ENCODE measurements around the gene PDS5A. TPM values are rescaled to one million over a fixed set of nuclear protein-coding genes. Genes with fewer than 3 reads are reported as not detected.
"Not testable (repeated sequence)": the region's sequence is repeated elsewhere in the genome, so short reads cannot be mapped to it uniquely, and the experiment has no call there.

The PDS5A gene
- total and polyA plus RNA-seq, 2 donors (not counting 1 experiment from before 2014, with no cell fraction given): 46.9 to 74.0 TPM

DNA sequence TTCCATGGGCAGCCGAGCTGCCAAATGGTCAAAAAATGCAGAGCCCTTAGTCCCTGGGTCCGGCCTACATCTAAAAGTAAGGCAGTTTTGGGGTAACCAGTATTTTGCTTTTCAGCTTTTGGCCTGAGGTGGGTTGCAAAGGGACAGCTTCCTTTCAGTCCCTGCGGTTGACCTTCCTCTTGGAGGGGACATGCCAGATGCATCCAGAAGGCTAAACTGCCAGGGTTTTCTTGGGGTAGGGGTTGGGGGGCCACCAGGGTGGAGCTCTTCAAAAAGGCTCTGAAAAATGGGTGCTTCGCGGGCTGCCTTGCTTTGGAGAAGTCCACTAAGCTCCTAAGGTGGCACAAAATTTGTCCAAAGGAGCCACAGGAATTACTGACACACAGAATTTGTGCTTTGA, 159.1 kb downstream of the PDS5A start:
- no peak for DNase-seq (ENCODE audit: low read depth in 2 of 2)
- H3K27ac ChIP-seq (ENCODE audit: insufficient read depth, low read length): no peak overlapping the region
- H2AFZ ChIP-seq (ENCODE audit: low read length): no peak overlapping the region

GRCh38 chr4:39814403-39815185, 163.1 kb downstream of the PDS5A start:
- no peaks in the 10 kb centered on the region for H3K9me3 ChIP-seq (ENCODE audit: control insufficient read depth, insufficient read depth, low read depth, low read length)
- H3K4me2 ChIP-seq (ENCODE audit: extremely low read depth, insufficient read depth, low read length): no peak overlapping the region
- no peak overlapping the region for H2AFZ ChIP-seq (ENCODE audit: low read length)
- H3K4me1 ChIP-seq (ENCODE audit: control insufficient read depth, extremely low read depth, insufficient read depth, low read length): no peaks in the 10 kb centered on the region
- no peak overlapping the region for H3K27ac ChIP-seq (ENCODE audit: insufficient read depth, low read length)
- H3K79me2 ChIP-seq (ENCODE audit: control insufficient read depth, insufficient read depth, low read length): no peaks in the 10 kb centered on the region
- H3K36me3 ChIP-seq (ENCODE audit: control insufficient read depth, insufficient read depth, low read length): no peaks in the 10 kb centered on the region
- TF ChIP-seq EZH2 (IDR thresholded peaks at IDR 0.05; ENCODE audit: low read length, missing control alignments): no peak
- TF ChIP-seq, protein P1, sequence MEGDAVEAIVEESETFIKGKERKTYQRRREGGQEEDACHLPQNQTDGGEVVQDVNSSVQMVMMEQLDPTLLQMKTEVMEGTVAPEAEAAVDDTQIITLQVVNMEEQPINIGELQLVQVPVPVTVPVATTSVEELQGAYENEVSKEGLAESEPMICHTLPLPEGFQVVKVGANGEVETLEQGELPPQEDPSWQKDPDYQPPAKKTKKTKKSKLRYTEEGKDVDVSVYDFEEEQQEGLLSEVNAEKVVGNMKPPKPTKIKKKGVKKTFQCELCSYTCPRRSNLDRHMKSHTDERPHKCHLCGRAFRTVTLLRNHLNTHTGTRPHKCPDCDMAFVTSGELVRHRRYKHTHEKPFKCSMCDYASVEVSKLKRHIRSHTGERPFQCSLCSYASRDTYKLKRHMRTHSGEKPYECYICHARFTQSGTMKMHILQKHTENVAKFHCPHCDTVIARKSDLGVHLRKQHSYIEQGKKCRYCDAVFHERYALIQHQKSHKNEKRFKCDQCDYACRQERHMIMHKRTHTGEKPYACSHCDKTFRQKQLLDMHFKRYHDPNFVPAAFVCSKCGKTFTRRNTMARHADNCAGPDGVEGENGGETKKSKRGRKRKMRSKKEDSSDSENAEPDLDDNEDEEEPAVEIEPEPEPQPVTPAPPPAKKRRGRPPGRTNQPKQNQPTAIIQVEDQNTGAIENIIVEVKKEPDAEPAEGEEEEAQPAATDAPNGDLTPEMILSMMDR (conservative IDR thresholded peaks at IDR 0.05 in 1 of 2, IDR thresholded peaks at IDR 0.05 in 1 of 2; ENCODE audit: low read depth in 1 of 2, low read length in 2 of 2): no peak
- peak; percentile 30 to 46 for DNase-seq (ENCODE audit: low read depth in 2 of 2)
- no peaks in the 10 kb centered on the region for H4K20me1 ChIP-seq (ENCODE audit: control insufficient read depth, extremely low read depth, insufficient read depth, low read length)
- no peak overlapping the region for H3K4me3 ChIP-seq (replicated peaks in 1 of 4; ENCODE audit: control extremely low read depth in 1 of 4, insufficient read depth in 1 of 4, low read depth in 3 of 4, low read length in 4 of 4)
- no peaks in the 10 kb centered on the region for H3K27me3 ChIP-seq (ENCODE audit: control insufficient read depth, insufficient read depth, low read length)
- no peak overlapping the region for H3K9ac ChIP-seq (ENCODE audit: insufficient read depth, low read length)

More for the DNA sequence above, 159.1 kb downstream of the PDS5A start:
- Histone ChIP-seq H3K79me2 (ENCODE audit: control insufficient read depth, insufficient read depth, low read length) (no peaks in the 10 kb centered on the region), H3K4me3 (replicated peaks in 1 of 4; ENCODE audit: control extremely low read depth in 1 of 4, insufficient read depth in 1 of 4, low read depth in 3 of 4, low read length in 4 of 4) (no peak overlapping the region), H3K9me3 (ENCODE audit: control insufficient read depth, insufficient read depth, low read depth, low read length) (no peaks in the 10 kb centered on the region), H3K4me1 (ENCODE audit: control insufficient read depth, extremely low read depth, insufficient read depth, low read length) (no peaks in the 10 kb centered on the region), H3K27me3 (ENCODE audit: control insufficient read depth, insufficient read depth, low read length) (no peaks in the 10 kb centered on the region), H3K9ac (ENCODE audit: insufficient read depth, low read length) (no peak overlapping the region), H4K20me1 (ENCODE audit: control insufficient read depth, extremely low read depth, insufficient read depth, low read length) (no peaks in the 10 kb centered on the region), H3K36me3 (ENCODE audit: control insufficient read depth, insufficient read depth, low read length) (no peaks in the 10 kb centered on the region), H3K4me2 (ENCODE audit: extremely low read depth, insufficient read depth, low read length) (no peak overlapping the region)
- TF ChIP-seq EZH2 (IDR thresholded peaks at IDR 0.05; ENCODE audit: low read length, missing control alignments): no peak
- TF ChIP-seq, protein P1 (conservative IDR thresholded peaks at IDR 0.05 in 1 of 2, IDR thresholded peaks at IDR 0.05 in 1 of 2; ENCODE audit: low read depth in 1 of 2, low read length in 2 of 2): no peak

DNA sequence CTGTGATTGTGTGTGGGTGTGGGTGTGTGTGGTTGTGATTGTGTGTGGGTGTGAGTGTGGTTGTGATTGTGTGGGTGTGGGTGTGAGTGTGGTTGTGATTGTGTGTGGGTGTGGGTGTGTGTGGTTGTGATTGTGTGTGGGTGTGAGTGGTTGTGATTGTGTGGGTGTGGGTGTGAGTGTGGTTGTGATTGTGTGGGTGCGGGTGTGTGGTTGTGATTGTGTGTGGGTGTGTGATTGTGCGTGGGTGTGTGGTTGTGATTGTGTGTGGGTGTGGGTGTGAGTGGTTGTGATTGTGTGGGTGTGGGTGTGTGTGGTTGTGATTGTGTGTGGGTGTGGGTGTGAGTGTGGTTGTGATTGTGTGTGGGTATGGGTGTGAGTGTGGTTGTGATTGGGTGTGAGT, 163.9 kb downstream of the PDS5A start:
- not testable (repeated sequence) for H2AFZ ChIP-seq (ENCODE audit: low read length); H3K36me3 ChIP-seq (ENCODE audit: control insufficient read depth, insufficient read depth, low read length); H3K9me3 ChIP-seq (ENCODE audit: control insufficient read depth, insufficient read depth, low read depth, low read length); H4K20me1 ChIP-seq (ENCODE audit: control insufficient read depth, extremely low read depth, insufficient read depth, low read length); H3K4me1 ChIP-seq (ENCODE audit: control insufficient read depth, extremely low read depth, insufficient read depth, low read length); H3K4me2 ChIP-seq (ENCODE audit: extremely low read depth, insufficient read depth, low read length); DNase-seq (ENCODE audit: low read depth in 2 of 2); H3K27me3 ChIP-seq (ENCODE audit: control insufficient read depth, insufficient read depth, low read length); H3K4me3 ChIP-seq (replicated peaks in 1 of 4; ENCODE audit: control extremely low read depth in 1 of 4, insufficient read depth in 1 of 4, low read depth in 3 of 4, low read length in 4 of 4); H3K79me2 ChIP-seq (ENCODE audit: control insufficient read depth, insufficient read depth, low read length); H3K27ac ChIP-seq (ENCODE audit: insufficient read depth, low read length); H3K9ac ChIP-seq (ENCODE audit: insufficient read depth, low read length)

DNA sequence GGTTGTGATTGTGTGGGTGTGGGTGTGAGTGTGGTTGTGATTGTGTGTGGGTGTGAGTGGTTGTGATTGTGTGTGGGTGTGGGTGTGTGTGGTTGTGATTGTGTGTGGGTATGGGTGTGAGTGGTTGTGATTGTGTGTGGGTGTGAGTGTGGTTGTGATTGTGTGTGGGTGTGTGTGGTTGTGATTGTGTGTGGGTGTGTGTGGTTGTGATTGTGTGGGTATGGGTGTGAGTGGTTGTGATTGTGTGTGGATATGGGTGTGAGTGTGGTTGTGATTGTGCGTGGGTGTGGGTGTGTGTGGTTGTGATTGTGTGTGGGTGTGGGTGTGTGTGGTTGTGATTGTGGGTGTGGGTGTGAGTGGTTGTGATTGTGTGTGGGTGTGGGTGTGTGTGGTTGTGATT, 164.7 kb downstream of the PDS5A start:
- not testable (repeated sequence) for H3K36me3 ChIP-seq (ENCODE audit: control insufficient read depth, insufficient read depth, low read length)

More for the DNA sequence above, 164.7 kb downstream of the PDS5A start:
- H3K9ac ChIP-seq (ENCODE audit: insufficient read depth, low read length); H3K4me1 ChIP-seq (ENCODE audit: control insufficient read depth, extremely low read depth, insufficient read depth, low read length); H3K9me3 ChIP-seq (ENCODE audit: control insufficient read depth, insufficient read depth, low read depth, low read length); H3K27ac ChIP-seq (ENCODE audit: insufficient read depth, low read length); H4K20me1 ChIP-seq (ENCODE audit: control insufficient read depth, extremely low read depth, insufficient read depth, low read length); H3K4me3 ChIP-seq (replicated peaks in 1 of 4; ENCODE audit: control extremely low read depth in 1 of 4, insufficient read depth in 1 of 4, low read depth in 3 of 4, low read length in 4 of 4); H2AFZ ChIP-seq (ENCODE audit: low read length); H3K27me3 ChIP-seq (ENCODE audit: control insufficient read depth, insufficient read depth, low read length); H3K4me2 ChIP-seq (ENCODE audit: extremely low read depth, insufficient read depth, low read length); H3K79me2 ChIP-seq (ENCODE audit: control insufficient read depth, insufficient read depth, low read length); DNase-seq (ENCODE audit: low read depth in 2 of 2): not testable (repeated sequence)

Measured in fibroblast of lung (primary cell).